SH-SY5Y (cell line): ENCODE measurements around the gene HTR6.

Source experiments
- GATA2 ChIP-seq: IDR thresholded peaks from 2 replicates; pipeline ENCODE4 v1.6.1; 2011; ENCODE audit warnings: mild to moderate bottlenecking, low read depth, low read length
- GATA3 ChIP-seq: IDR thresholded peaks from 2 replicates; pipeline ENCODE4 v1.6.1; 2011; ENCODE audit warnings: low read depth, mild to moderate bottlenecking, low read length, moderate library complexity

The HTR6 gene

DNA sequence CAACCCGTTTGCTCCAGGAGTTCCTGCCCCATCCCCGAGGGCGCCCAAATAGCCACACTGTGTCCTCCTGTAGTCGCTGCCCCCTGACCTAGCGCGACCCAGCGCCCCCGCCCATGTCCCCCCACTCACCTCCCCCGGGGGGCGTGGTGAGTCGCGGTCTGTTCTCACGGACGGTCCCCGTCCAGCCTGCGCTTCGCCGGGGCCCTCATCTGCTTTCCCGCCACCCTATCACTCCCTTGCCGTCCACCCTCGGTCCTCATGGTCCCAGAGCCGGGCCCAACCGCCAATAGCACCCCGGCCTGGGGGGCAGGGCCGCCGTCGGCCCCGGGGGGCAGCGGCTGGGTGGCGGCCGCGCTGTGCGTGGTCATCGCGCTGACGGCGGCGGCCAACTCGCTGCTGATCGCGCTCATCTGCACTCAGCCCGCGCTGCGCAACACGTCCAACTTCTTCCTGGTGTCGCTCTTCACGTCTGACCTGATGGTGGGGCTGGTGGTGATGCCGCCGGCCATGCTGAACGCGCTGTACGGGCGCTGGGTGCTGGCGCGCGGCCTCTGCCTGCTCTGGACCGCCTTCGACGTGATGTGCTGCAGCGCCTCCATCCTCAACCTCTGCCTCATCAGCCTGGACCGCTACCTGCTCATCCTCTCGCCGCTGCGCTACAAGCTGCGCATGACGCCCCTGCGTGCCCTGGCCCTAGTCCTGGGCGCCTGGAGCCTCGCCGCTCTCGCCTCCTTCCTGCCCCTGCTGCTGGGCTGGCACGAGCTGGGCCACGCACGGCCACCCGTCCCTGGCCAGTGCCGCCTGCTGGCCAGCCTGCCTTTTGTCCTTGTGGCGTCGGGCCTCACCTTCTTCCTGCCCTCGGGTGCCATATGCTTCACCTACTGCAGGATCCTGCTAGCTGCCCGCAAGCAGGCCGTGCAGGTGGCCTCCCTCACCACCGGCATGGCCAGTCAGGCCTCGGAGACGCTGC is 1.1 kb downstream of the HTR6 start:
- no peak for TF ChIP-seq GATA2
- TF ChIP-seq GATA3 = no peak

DNA sequence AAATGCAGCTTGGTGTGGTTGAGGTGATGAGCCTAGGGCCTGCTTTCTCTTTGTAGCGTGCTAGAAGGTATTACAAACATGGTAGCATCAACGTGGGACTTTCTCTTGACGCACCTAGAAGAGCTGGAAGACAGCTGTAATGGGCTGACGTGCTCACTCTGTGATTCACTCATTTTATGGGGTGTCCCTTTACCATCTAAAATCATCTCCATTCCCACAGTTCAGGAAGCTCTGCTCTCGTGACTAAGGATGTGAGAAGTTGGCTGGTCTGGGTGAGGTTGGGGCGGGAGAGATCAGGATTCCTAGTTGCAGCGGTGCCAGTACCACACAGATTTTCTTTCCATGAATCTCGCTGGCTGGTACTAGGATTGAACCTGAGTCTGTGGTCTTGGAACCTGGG is 4.2 kb downstream of the HTR6 start:
- TF ChIP-seq GATA2 (no peak), GATA3 (no peak)

DNA sequence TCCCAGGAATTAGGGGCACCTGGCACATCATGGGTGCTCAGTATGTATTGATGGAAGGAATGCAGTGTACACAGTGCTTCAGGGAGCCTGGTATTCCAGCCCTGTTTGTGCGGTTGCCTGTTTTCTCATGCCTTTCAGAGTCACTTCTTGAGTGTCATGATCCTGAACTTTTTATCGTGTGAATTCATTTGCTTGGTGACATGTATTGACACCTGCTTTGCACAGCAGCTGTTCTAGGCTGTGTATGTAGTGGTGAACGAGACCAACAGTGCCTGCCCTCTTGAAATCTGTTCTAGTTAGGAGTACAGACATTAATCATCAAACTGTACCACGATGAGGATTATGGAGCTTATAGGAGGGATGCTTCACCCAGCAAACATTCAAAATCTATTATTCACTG is 6.1 kb downstream of the HTR6 start:
- TF ChIP-seq GATA2 (no peak), GATA3 (no peak)

DNA sequence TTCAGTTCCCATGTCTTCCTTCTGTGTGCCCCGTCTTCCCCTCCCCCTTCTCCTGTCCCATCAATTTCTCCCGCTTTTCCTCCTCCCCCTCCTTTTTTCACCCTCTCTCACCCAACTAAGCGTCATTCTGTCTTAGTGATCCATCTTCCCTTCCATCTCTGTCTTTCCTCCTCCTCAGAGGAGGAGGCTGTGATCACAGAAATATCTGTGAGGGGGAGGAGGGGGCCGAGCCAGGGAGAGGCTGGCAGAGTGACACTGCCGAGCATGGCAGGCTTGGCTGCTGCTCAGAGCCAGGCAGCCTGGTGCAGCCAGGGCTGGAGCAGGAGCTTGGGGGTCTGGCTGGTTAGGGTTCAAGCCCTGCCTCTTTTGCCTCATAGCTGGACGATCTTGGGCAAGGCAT is 7.6 kb downstream of the HTR6 start:
- TF ChIP-seq GATA2 (no peak), GATA3 (no peak)

DNA sequence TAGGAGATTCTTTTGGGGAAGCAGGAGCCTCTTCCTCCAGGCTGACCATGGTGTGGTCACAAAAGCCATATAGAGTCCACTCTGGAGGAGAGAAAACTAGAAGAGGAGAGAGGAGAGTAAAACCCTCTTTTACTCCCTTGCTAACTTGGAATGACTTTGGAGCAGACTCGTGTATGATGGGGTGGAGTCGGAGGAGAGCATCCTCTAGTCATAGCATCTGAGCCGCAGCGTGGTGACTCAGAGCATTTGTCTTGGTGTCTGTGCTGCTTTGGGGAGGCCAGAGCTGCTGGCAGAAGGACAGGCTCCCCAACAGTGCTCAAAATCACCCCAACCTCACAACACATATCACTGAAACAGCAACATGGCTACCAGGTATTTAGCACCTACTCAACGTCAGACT is 11.1 kb downstream of the HTR6 start:
- TF ChIP-seq GATA2 (no peak), GATA3 (no peak)

DNA sequence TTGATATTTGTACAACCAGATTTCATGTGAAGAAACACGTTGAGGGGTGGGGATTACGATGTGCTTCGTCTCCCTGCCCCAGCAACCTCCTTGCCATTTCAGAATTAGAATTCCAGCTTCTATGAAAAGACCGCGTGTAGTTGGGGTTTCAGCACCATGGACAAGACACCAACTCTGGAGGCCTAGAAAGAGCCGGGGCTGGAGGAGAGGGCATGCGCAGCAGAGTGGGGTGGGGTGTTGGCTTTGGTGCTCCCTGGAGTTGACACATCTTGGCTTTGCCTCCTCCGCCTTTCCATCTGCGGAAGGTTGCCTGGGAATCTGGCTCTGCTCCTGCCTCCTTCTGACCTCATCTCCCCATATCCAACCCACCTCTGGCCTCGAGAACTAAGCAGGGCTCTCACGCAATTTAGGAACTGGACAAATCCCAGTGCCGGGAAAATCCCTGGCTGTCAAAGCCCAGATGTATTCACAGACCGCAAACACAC is 11.8 kb downstream of the HTR6 start:
- TF ChIP-seq GATA2 (no peak), GATA3 (no peak)

DNA sequence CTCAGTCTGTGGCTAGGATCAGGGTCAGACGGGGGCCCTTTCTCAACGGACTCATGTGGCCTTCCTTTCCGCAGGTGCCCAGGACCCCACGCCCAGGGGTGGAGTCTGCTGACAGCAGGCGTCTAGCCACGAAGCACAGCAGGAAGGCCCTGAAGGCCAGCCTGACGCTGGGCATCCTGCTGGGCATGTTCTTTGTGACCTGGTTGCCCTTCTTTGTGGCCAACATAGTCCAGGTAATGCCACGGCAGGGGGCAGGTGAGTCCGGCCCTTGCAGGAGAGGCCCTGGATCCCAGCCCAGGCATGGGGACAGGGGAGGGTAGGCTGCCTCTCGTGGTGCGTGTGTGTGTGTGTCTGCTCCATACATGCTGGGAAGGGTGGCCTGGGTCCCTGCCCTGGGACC is 13.8 kb downstream of the HTR6 start:
- TF ChIP-seq GATA3 = no peak
- TF ChIP-seq GATA2 = no peak

DNA sequence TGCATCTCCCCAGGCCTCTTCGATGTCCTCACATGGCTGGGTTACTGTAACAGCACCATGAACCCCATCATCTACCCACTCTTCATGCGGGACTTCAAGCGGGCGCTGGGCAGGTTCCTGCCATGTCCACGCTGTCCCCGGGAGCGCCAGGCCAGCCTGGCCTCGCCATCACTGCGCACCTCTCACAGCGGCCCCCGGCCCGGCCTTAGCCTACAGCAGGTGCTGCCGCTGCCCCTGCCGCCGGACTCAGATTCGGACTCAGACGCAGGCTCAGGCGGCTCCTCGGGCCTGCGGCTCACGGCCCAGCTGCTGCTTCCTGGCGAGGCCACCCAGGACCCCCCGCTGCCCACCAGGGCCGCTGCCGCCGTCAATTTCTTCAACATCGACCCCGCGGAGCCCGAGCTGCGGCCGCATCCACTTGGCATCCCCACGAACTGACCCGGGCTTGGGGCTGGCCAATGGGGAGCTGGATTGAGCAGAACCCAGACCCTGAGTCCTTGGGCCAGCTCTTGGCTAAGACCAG is 14.3 kb downstream of the HTR6 start:
- TF ChIP-seq GATA2 (no peak), GATA3 (no peak)

DNA sequence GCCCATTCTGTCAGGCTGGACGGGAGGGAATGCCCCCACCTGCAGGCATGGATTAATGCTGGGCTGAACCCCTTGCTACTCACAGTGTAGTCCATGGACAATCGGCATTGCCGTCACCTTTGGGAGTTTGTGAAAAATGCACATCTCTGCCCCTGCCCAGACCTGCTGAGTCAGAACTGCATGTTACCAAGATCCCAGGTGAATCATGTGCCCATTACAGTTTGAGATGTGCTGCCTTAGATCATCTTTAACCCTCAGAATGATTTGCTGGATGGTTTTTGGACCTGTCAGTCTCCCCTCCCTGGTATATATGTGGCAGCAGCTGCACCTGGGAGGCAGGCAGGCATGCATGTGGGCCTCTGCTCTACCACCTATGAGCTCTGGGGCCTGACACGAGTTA is 15.0 kb downstream of the HTR6 start:
- no peak for TF ChIP-seq GATA3

DNA sequence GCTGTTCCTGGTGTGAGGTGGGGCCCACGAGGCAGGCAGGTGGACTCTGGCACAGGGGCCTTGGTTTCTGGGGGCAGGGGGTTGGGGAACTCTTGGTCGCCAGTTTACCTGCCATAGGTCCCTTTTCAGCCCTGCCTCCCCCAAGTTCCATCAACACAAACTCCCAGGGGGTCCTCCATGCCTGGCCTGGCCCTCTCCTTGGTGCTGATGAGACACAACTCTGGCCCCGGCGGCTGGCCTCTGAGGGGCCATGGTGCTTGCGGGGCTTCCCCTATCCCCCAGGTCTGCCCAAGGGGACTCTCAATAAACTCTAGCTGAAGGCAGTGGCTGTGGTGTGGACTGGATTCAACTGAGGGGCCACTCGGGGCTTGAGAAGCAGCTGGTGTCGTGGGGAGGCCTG is 16.0 kb downstream of the HTR6 start:
- TF ChIP-seq GATA2 (no peak), GATA3 (no peak)

DNA sequence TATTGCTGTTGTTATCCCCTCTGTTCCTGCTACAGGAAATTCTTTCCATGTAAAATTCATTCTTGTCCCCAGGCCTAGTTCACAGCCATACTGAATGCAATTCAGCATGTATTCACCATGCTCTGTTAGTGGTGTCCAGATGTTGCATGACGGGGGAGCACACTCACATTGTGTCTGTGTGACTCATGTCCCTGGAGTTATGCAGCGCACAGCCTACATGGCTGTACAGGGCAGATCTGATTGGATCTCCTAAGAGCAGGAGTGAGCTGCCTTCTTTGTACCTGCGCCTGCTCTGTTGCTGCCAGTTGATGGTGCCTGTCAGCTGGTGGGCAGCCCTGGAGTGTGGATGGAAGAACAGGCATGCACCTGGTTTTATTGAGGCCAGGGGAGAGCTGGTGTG is 17.6 kb downstream of the HTR6 start:
- no peak for TF ChIP-seq GATA3
- TF ChIP-seq GATA2 = no peak

DNA sequence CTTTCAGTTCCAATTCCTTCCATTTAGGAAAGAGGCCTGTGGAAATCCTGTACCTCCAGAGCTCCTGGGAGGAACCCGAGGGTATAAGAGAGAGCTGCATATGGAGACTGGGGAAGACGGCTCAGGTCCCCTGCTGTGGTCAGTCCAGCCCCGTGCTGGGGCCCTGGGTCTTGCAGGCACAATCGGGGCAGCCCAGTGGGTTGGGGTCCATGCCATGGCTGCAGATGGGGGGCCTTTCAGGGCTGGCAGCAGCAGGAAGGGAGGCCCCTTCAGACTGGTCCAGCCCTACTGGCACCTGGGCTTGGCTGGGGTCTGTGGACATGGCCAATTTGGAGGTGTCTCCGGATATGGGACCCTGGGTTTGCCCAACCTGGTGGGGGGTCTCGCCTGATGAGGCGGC is 18.2 kb downstream of the HTR6 start:
- TF ChIP-seq GATA3 (no peak), GATA2 (no peak)

DNA sequence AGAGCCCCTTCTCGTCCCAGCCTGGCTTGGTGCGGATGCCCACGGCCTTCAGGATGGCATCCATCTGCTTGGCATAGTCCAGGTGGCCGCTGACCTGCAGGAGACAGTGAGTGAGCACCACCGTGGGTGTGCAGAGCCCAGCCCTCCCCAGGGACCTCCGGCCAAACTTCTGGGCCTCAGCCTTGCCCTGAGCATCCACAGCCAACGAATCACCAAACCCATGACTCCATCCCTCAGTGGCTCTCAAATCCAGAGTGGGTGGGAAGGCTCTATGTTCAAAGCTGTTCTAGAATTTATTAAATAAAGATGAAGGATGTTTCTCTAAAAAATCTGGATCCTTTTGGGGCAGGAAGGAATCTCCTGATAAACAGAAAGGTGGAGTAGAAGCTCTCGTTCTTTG is 18.7 kb downstream of the HTR6 start:
- TF ChIP-seq GATA2 = no peak
- TF ChIP-seq GATA3 = no peak

DNA sequence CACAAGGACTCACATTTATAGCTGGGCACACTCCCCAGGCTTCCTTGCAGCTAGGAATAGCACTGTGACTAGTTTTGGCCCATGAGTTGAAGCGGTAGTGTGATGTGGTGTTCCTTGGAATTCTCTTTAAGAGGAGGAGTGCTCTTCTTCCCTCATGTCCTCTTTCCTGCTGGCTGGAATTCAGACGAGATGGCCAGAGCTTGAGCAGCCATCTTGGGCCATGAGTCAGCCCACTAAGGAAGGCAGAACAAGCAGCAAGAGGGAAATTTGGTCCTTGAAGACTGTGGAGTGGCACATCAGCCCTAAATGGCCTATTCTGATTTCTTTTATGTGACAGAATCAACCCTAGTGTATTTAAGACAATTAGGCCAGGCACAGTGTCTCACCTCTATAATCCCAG is 20.0 kb downstream of the HTR6 start:
- no peak for TF ChIP-seq GATA3

DNA sequence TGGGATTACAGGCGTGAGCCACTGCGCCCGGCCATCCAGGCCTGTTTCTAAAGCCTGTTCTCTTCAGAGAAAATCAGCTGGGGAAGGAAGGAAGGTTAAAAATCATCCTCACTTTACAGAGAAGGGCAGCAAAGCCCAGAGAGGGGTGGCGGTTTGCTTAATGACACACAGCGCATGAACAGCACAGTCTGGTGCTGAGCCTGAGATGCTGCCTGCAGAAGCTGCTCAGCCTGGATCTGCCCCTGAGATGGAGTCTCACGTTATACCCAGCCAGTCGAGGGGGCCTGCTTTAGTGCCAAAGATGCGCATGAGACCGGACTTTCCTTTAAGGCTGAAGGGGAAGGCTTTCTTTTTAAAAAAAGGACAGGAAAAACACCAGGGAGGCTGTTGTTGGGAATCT is 21.3 kb downstream of the HTR6 start:
- no peak for TF ChIP-seq GATA3
- TF ChIP-seq GATA2 = no peak
